GM04503 (cell line): ENCODE measurements around the gene SLC6A6.
"Not testable (repeated sequence)": the region's sequence is repeated elsewhere in the genome, so short reads cannot be mapped to it uniquely, and the experiment has no call there.

Experiments
- DNase-seq: peaks from one replicate; pipeline ENCODE4 v3.0.0-alpha.2; 2012; ENCODE audit warnings: low read depth

SLC6A6 gene

GRCh38 chr3:14398797-14399106 lies 3.7 kb upstream of the SLC6A6 start:
- DNase-seq = no peak

GRCh38 chr3:14401692-14402303 lies 608 bp upstream of the SLC6A6 start:
- no peak for DNase-seq

- DNase-seq = no peak
Measured at GRCh38 chr3:14403619-14404155, 1.3 kb downstream of the SLC6A6 start.

GRCh38 chr3:14404186-14404585 lies 1.8 kb downstream of the SLC6A6 start:
- DNase-seq = no peak

- no peak for DNase-seq
Measured at GRCh38 chr3:14404631-14405359, 2.4 kb downstream of the SLC6A6 start.

GRCh38 chr3:14405360-14406238 lies 3.2 kb downstream of the SLC6A6 start:
- no peak for DNase-seq

GRCh38 chr3:14406336-14406735 lies 3.9 kb downstream of the SLC6A6 start:
- no peak for DNase-seq

GRCh38 chr3:14406766-14407165 lies 4.4 kb downstream of the SLC6A6 start:
- DNase-seq = no peak

- no peak for DNase-seq
Measured at GRCh38 chr3:14407203-14407602, 4.8 kb downstream of the SLC6A6 start.

GRCh38 chr3:14409779-14410063 lies 7.3 kb downstream of the SLC6A6 start:
- DNase-seq = not testable (repeated sequence)

- no peak for DNase-seq
Measured at GRCh38 chr3:14410106-14410502, 7.7 kb downstream of the SLC6A6 start.

- peak; percentile 78 for DNase-seq
Measured at GRCh38 chr3:14410503-14411165, 8.2 kb downstream of the SLC6A6 start.

- DNase-seq = no peak
Measured at GRCh38 chr3:14411166-14411526, 8.7 kb downstream of the SLC6A6 start.

- DNase-seq = no peak
Measured at GRCh38 chr3:14411988-14412387, 9.6 kb downstream of the SLC6A6 start.

GRCh38 chr3:14412831-14413380 lies 10.5 kb downstream of the SLC6A6 start:
- DNase-seq = no peak

- DNase-seq = no peak
Measured at GRCh38 chr3:14413381-14414071, 11.1 kb downstream of the SLC6A6 start.

- no peak for DNase-seq
Measured at GRCh38 chr3:14414846-14415464, 12.5 kb downstream of the SLC6A6 start.

GRCh38 chr3:14415501-14415900 lies 13.1 kb downstream of the SLC6A6 start:
- no peak for DNase-seq

GRCh38 chr3:14416453-14416852 lies 14.0 kb downstream of the SLC6A6 start:
- no peak for DNase-seq

- DNase-seq = no peak
Measured at GRCh38 chr3:14418296-14419250, 16.2 kb downstream of the SLC6A6 start.
